Esophagus muscularis mucosa (tissue), 4 donors: ENCODE results near the gene GPRIN2. TPM values are rescaled to one million over a fixed set of nuclear protein-coding genes. Genes with fewer than 3 reads are reported as not detected.
"Not testable (repeated sequence)": the region's sequence is repeated elsewhere in the genome, so short reads cannot be mapped to it uniquely, and the experiment has no call there.

Source experiments
- DNase-seq: peaks from one replicate; pipeline ENCODE4 v3.0.0-alpha.2; 2017; ENCODE audit errors: extremely low spot score
- H3K27ac ChIP-seq, 4 donors: fragments of 200-600 bp; sonication (generic); replicated peaks in 1 of 4; 1 replicate in 3 of 4; 2 replicates in 1 of 4; pipeline ENCODE4 v1.5.1; 2016 to 2019; ENCODE audit warnings: mild to moderate bottlenecking in 1 of 4
- H3K27me3 ChIP-seq, 4 donors: fragments of 200-600 bp; sonication (generic); one replicate each; pipeline versions ENCODE4 v1.5.1 to v1.6.0; 2016 to 2019
- H3K36me3 ChIP-seq, 4 donors: fragments of 200-600 bp; sonication (generic); one replicate each; pipeline ENCODE4 v1.5.1; 2016 to 2019
- H3K4me1 ChIP-seq, 4 donors: fragments of 200-600 bp; sonication (generic); one replicate each; pipeline ENCODE4 v1.5.1; 2016 to 2019
- H3K4me3 ChIP-seq, 4 donors: fragments of 200-600 bp; sonication (generic); 1 replicate in 2 of 4; 2 replicates in 2 of 4; pipeline ENCODE4 v1.5.1; 2016 to 2019; ENCODE audit warnings: mild to moderate bottlenecking in 4 of 4, moderate library complexity in 1 of 4
- H3K9me3 ChIP-seq, 4 donors: fragments of 200-600 bp; sonication (generic); 1 replicate in 3 of 4; 2 replicates in 1 of 4; pipeline ENCODE4 v1.5.1; 2016 to 2019
- EP300 ChIP-seq: sonication (generic); formaldehyde crosslinking; IDR thresholded peaks from one replicate; pipeline ENCODE4 v1.6.1; 2017; ENCODE audit warnings: antibody characterized with exemption
- POLR2A ChIP-seq: fragments of 450-650 bp; IDR thresholded peaks from one replicate; pipeline ENCODE4 v1.6.1; 2017; ENCODE audit warnings: antibody characterized with exemption, moderate library complexity, mild to moderate bottlenecking, low read depth
- POLR2AphosphoS5 ChIP-seq, 2 donors: sonication (generic); formaldehyde crosslinking; IDR thresholded peaks; one replicate each; pipeline ENCODE4 v1.6.1; 2017; ENCODE audit warnings: antibody characterized with exemption in 2 of 2
- whole genome bisulfite sequencing: methylation state at CpG from one replicate; pipeline ENCODE4 v1.1.5; 2018; 5-methylcytosine and 5-hydroxymethylcytosine counted together
- intact Hi-C: fragments of 100-400 bp; cut with DNase I; formaldehyde crosslinking; loops from one replicate; pipeline ENCODE4 v1.15.1; 2023
- total RNA-seq, 4 donors: library from RNA; depleted of rRNA; stranded (reverse); fragments of >200 nt; gene quantifications; one replicate each; pipeline versions ENCODE4 v1.1.0 to v1.2.1, GENCODE V29; 2016
- TF ChIP-seq, protein P1 (sequence below), 3 experiments: fragments of 200-600 bp in 2 of 3; fragments of 450-650 bp in 1 of 3; sonication (generic) in 2 of 3; IDR thresholded peaks; one replicate each; pipeline ENCODE4 v1.5.1; 2017 to 2019; ENCODE audit warnings: antibody characterized with exemption in 3 of 3, mild to moderate bottlenecking in 2 of 3, moderate library complexity in 1 of 3

The GPRIN2 gene
- total RNA-seq = 1 to 10 TPM in 2 of 4 donors, not detected in 2; 1.3 to 2.2 TPM

DNA sequence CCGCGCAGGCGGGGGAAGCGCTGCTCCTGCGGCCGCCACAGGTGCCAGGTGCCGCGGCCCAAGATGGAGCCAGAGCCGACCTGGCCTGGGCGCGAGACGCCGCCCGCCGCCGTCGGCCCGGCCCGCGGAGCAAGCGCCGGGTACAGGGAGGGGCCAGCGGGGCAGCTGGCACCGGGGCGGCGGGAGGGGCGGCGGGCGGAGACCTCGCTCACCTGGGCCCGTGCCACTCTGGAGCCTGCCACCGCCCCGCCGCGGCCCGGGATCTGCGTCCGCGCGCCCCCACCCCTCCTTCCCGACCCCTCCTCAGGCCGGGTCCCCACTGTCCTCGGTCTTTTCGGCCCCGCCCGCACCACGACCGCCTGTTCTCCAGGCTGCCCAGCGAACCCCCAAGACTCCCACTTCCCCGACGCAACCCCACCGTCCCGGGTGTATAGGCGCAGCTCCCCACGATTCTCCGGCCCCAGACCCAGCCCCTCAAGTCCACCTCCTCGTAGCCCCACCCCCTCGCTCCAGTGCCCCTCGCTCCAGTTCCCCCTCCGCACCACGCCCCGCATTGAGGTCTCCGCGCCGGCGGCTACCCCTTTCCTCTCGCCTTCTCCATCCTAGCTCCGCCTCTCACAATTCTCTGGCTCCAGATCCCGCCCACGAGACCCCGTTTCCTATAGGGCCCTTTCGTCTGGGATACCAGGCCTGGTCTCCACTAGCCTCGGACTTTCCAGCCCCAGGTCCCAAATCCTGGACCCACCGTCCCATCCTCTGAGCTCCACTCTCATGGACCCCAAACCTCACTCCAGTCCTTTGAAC lies at the start of gene GPRIN2:
TSS of gene GPRIN2 (minus strand) at position 144 of the 804 bp plus-strand sequence. CDS start 5,922 bp downstream, outside the sequence.
- intact Hi-C loops = no loop called here
- Histone ChIP-seq H3K27me3 (peaks cover 14 to 85% (median 26%) of the 10 kb centered on the region in 4 donors), H3K4me1 (peaks cover 13 to 17% (median 15%) of the 10 kb centered on the region in 4 donors), H3K27ac (no peak within 1 kb of the TSS), H3K36me3 (no peaks in the 10 kb centered on the region), H3K9me3 (no peaks in the 10 kb centered on the region), H3K4me3 (peak within 1 kb of the TSS; percentile 49 to 64 (median 54))
- TF ChIP-seq, protein P1, sequence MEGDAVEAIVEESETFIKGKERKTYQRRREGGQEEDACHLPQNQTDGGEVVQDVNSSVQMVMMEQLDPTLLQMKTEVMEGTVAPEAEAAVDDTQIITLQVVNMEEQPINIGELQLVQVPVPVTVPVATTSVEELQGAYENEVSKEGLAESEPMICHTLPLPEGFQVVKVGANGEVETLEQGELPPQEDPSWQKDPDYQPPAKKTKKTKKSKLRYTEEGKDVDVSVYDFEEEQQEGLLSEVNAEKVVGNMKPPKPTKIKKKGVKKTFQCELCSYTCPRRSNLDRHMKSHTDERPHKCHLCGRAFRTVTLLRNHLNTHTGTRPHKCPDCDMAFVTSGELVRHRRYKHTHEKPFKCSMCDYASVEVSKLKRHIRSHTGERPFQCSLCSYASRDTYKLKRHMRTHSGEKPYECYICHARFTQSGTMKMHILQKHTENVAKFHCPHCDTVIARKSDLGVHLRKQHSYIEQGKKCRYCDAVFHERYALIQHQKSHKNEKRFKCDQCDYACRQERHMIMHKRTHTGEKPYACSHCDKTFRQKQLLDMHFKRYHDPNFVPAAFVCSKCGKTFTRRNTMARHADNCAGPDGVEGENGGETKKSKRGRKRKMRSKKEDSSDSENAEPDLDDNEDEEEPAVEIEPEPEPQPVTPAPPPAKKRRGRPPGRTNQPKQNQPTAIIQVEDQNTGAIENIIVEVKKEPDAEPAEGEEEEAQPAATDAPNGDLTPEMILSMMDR (IDR thresholded peaks at IDR 0.05) = no peak
- TF ChIP-seq POLR2A = no peak
- no peak for TF ChIP-seq POLR2AphosphoS5 (IDR thresholded peaks at IDR 0.05)
- TF ChIP-seq EP300 = no peak
- 6% methylated on average over 61 of the region's 74 CpGs for WGBS
- DNase-seq = no peak

DNA sequence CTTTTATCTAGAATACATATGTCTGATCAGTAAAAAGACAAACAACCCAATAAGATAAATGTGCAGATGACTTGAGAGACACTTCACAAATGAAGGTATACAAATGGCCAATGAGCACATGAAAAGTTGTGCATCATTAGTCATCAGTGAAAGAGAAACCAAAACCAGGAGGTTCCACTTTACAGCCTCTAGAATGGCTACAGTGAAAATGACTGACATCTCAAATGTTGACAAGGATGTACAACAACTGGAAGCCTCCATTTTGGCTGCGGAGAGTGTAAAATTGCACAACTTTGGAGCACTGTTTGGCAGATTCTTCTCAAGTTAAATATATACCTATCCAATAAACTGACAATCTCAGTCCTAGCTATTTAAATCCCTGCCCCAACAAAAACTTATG lies 44.1 kb upstream of the GPRIN2 start:
- intact Hi-C loops, DNase-seq, H3K4me1 ChIP-seq, H3K36me3 ChIP-seq, H3K9me3 ChIP-seq, H3K27me3 ChIP-seq, H3K27ac ChIP-seq, H3K4me3 ChIP-seq: not testable (repeated sequence)
- WGBS = 0% methylated on average over 1 of the region's 1 CpG

DNA sequence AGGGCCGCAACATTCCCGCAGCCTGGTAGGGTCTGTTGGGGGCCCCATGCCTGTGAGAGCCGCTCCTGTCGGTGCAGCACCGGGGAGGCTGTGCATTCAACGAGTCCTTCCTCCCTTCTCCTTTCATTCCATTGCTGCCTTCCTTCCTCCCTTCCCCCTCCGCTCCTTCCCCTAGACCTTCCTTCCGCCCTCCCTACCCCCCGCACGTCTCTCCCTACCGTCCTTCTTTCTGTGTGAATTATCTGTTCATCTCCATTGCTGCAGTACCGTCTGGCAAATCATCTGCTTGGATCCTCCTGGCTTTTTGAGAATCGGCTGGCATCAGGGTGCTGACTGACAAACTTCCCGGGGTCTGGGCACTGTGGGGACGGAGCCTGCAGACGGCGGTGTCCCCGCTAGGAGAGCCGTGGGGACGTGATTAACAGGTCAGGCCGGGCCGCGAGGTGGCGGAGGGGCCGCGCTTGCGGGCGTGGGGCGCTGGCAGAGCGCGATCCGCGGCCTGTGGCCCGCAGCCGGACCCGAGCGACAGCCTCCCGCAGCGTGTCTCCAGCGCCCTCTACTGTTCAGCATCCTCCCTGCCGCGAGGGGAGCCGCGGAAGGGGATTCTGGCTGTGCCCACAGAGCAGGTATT lies 41.3 kb upstream of the GPRIN2 start:
- intact Hi-C loops, H3K9me3 ChIP-seq, H3K27me3 ChIP-seq, DNase-seq, H3K4me1 ChIP-seq, H3K36me3 ChIP-seq: not testable (repeated sequence)
- TF ChIP-seq, protein P1 (IDR thresholded peaks at IDR 0.05) = peak in 1 of 3 experiments; percentile 10
- Histone ChIP-seq H3K27ac (peak overlapping the region; percentile 63 to 71 (median 65)), H3K4me3 (peak overlapping the region; percentile 49 to 58 (median 54))
- WGBS = 0% methylated on average over 5 of the region's 44 CpGs

DNA sequence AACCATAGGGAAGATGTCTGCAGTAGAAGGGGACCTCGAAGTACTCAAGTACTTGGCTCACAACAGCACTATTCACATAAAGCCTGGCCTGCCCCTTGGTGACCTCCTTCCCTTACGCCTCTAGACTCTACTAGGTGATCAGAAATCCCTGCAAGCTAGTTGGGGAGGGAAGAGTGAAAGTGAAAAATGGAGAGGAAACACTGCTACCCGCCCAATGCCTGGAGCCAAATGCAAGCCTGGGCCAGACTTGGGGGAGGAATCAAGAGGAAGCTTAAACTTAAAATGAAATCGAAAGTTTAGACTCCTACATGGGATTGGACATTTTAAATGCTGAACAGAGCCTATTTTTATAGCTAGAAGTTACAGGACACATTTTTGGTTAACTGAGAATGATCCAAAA lies 40.1 kb upstream of the GPRIN2 start:
- DNase-seq, H3K9me3 ChIP-seq, H3K4me1 ChIP-seq, H3K36me3 ChIP-seq, H3K27me3 ChIP-seq, intact Hi-C loops: not testable (repeated sequence)
- WGBS = 17% methylated on average over 1 of the region's 4 CpGs
- peak overlapping the region in 3 of 4 donors; percentile 20 to 51 (median 36) for H3K27ac ChIP-seq
- peak overlapping the region in 3 of 4 donors; percentile 7 to 35 (median 10) for H3K4me3 ChIP-seq

DNA sequence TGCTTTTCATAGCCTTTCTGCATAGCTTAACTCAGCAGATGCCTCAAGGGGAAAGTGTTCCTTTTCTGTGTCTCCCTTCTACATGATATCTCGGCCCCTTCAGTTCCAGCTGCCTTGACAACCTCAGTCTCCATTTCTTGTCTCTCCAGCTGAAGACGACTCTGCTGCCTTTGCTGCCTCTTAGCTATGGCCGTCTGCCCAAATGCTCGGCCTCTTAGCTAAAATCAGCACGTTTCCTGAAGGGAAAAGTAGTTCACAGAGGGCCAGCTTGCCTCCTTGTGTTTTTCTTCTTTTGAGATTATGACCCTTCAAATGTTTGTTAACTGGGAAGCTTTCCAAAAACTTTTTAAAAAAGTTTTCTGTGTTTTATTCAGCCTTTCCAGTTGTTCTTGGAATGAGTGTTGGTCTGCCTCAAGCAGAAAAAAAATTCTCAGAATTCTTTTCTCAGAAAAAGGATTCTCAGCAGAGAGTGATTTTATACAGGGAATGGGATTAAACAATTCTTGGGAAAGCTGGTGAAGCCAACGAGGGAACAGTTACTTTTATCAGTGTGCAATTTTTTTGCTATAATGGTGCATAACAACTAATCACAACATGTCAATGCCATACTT lies 38.1 kb upstream of the GPRIN2 start:
- H3K27me3 ChIP-seq, H3K4me3 ChIP-seq, H3K4me1 ChIP-seq, H3K36me3 ChIP-seq, DNase-seq, H3K9me3 ChIP-seq, intact Hi-C loops, H3K27ac ChIP-seq: not testable (repeated sequence)
- WGBS = 13% methylated on average over 3 of the region's 6 CpGs

DNA sequence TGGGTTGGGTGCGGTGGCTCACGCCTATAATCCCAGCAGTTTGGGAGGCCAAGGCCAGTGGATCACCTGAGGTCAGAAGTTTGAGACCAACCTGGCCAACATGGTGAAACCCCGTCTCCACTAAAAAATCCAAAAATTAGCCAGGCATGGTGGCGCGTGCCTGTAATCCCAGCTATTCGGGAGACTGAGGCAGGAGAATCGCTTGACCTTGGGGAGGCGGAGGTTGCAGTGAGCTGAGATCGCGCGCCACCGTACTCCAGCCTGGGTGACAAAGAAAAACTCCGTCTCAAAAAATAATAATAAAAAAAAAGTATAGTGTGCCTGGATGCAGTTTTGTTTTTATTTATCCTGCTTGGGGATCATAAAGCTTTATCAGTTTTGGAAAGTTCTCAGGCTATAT lies 36.8 kb upstream of the GPRIN2 start:
- H3K27me3 ChIP-seq, H3K4me1 ChIP-seq, H3K9me3 ChIP-seq, DNase-seq, H3K4me3 ChIP-seq, intact Hi-C loops, H3K36me3 ChIP-seq, H3K27ac ChIP-seq: not testable (repeated sequence)
- WGBS = 98% methylated on average over 13 of the region's 13 CpGs

DNA sequence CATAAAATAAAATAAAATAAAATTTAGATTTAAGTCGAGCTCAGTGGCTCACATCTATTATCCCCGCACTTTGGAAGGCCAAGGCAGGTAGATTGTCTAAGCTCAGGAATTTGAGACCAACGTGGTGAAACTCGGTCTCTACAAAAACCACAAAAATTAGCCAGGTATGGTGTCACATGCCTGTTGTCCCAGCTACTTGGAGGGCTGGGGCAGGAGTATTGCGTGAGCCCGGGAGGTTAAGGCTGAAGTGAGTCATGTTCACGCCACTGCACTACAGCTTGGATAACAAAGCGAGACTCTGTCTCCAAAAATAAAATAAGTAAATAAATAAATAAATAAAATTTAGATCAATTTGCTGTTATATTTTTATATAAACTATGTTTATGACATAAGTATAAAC lies 34.6 kb upstream of the GPRIN2 start:
- intact Hi-C loops, H3K27ac ChIP-seq, H3K27me3 ChIP-seq, H3K9me3 ChIP-seq, H3K4me3 ChIP-seq, H3K36me3 ChIP-seq, DNase-seq, H3K4me1 ChIP-seq: not testable (repeated sequence)
- WGBS = no CpG with 5 or more reads among the region's 8 CpGs

DNA sequence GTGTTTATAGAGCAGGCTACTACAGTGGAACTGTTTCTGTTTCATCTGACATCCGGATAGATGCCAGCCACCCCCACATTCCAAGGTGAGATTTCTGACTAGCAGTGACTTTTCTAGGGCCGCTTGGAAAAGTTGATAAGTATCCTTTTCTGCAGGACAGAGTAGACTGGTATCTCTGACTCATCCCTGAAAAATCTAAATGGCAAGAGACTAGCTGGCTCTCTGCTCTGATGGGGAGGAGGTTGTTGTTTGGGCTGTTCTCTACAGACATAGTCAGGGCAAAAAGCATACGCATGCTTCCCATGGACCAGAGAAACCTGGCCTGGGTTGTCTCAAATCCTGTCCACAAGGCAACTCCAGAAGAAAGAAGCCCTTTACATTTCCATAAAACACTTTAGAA lies 33.1 kb upstream of the GPRIN2 start:
- WGBS = no CpG with 5 or more reads among the region's 3 CpGs
- H3K36me3 ChIP-seq, H3K4me3 ChIP-seq, H3K27me3 ChIP-seq, intact Hi-C loops, H3K9me3 ChIP-seq, H3K4me1 ChIP-seq, DNase-seq, H3K27ac ChIP-seq: not testable (repeated sequence)

DNA sequence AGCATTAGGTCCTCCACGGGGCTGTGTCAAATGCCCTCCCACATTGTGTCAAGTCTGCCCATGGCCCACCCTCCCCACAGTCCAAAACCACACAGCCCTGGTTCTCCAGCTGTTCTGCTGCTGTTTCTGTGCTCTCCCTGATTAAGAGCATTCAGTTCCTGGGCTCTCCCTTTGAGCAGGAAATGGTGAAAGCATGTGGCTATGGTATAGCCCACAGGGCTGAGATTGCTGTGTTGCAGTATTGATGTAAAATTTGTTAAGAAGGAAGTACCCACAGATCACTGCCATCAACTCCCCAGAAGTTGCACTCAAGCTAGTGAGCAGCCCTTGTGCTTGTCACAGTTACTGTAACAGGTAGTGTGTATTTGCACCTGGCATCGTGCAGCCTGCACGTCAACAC lies 31.8 kb upstream of the GPRIN2 start:
- H3K36me3 ChIP-seq, H3K4me3 ChIP-seq, H3K4me1 ChIP-seq, H3K27ac ChIP-seq, H3K9me3 ChIP-seq, DNase-seq, intact Hi-C loops, H3K27me3 ChIP-seq: not testable (repeated sequence)
- WGBS = no CpG with 5 or more reads among the region's 3 CpGs

DNA sequence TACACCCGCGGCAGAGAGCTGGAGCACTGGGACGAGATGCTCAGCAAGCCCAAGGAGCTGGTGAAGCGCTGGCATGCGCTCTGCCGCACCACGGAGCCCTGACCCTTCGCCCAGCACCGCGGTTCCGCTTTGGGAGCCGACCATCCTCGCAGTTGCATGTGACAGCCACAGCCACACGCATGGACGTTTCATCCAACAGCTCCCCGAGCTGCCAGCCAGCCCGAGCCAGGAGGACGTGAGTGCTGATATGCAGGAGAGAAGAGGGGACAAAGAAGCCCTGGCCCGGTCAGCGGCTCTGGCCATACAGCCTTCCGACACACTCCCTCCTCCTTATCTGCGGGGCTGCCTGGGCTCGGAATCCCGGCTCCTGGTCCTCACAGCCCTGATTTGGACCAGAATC lies 31.1 kb upstream of the GPRIN2 start:
- DNase-seq, H3K4me3 ChIP-seq, H3K27ac ChIP-seq, H3K9me3 ChIP-seq, intact Hi-C loops, H3K4me1 ChIP-seq, H3K27me3 ChIP-seq, H3K36me3 ChIP-seq: not testable (repeated sequence)
- WGBS = no CpG with 5 or more reads among the region's 24 CpGs
